Measurements from ENCODE around the gene CLOCK.

The CLOCK gene

DNA sequence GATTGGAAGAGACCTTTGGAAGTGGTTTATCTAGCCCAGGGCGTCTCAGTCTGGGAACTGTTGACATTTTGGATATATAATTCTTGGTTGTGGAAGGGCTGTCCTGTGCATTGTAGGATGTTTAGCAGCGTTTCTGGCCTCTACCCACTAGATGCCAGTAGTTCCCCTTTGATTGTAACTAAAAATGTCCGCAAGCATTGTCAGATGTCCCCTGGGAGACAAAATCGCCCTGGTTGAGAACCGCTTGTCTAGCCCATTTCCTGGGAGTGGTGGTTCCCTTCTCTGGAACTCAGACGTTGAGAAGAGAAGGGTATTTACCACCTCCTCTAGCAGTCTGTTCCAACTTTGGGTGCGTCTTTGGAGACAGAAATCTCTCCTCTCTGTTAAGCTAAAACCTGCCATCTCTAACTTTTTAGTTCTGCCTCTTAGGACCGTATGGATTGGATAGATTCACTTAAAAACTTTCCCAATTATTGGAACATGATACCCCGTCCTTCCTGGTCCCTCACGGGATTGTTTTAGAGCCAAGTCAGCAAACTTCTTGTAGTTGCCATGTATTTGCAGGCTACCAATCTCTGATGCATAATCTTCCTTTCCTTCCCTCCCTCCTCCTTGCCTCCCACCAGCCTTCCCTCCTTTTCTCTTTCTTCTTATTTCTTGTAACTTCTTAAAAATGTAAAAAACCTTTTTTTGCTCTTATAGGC is 137.1 kb downstream of the CLOCK start:
- H3K9me3 ChIP-seq (replicated peaks in 1 of 11): no peaks in the 10 kb centered on the region
- H4K20me1 ChIP-seq: peaks cover 97 to 100% (median 100%) of the 10 kb centered on the region in 11 experiments
- H3K36me3 ChIP-seq: peaks cover 77 to 93% (median 80%) of the 10 kb centered on the region in 11 experiments
- peak overlapping the region; percentile 55 to 85 (median 72) for H3K4me2 ChIP-seq
- TF ChIP-seq Cebpa-rat (IDR thresholded peaks at IDR 0.05): no peak
- peak overlapping the region in 9 of 11 experiments; percentile 1 to 59 (median 31); a peak in 15 of 22 replicates for H3K27ac ChIP-seq
- H3K4me3 ChIP-seq: peak overlapping the region in 1 of 10 experiments; percentile 5; a peak in 2 of 20 replicates
- peak overlapping the region in 8 of 11 experiments; percentile 1 to 52 (median 14); a peak in 5 of 22 replicates for H3K9ac ChIP-seq
- H3K27me3 ChIP-seq: no peaks in the 10 kb centered on the region
- peaks cover 34 to 62% (median 40%) of the 10 kb centered on the region in 10 experiments for H3K4me1 ChIP-seq

GRCh38 chr4:55407764-55408163 is 138.9 kb downstream of the CLOCK start:
- no peak for TF ChIP-seq Cebpa-rat (IDR thresholded peaks at IDR 0.05)
- H3K4me3 ChIP-seq: no peak overlapping the region
- H3K9me3 ChIP-seq (replicated peaks in 1 of 11): no peaks in the 10 kb centered on the region
- H3K9ac ChIP-seq: peak overlapping the region in 2 of 11 experiments; percentile 37 to 46; a peak in 2 of 22 replicates
- no peaks in the 10 kb centered on the region for H3K27me3 ChIP-seq
- H3K4me1 ChIP-seq: peaks cover 35 to 75% (median 40%) of the 10 kb centered on the region in 10 experiments
- H3K27ac ChIP-seq: no peak overlapping the region
- H3K36me3 ChIP-seq: peaks cover 73 to 93% (median 81%) of the 10 kb centered on the region in 11 experiments
- H4K20me1 ChIP-seq: peaks cover 97 to 100% (median 100%) of the 10 kb centered on the region in 11 experiments
- peak overlapping the region in 9 of 11 experiments; percentile 38 to 85 (median 72); a peak in 16 of 22 replicates for H3K4me2 ChIP-seq

GRCh38 chr4:55407119-55407518 is 139.6 kb downstream of the CLOCK start:
- peaks cover 35 to 80% (median 40%) of the 10 kb centered on the region in 10 experiments for H3K4me1 ChIP-seq
- no peaks in the 10 kb centered on the region for H3K9me3 ChIP-seq (replicated peaks in 1 of 11)
- peaks cover 96 to 100% (median 99%) of the 10 kb centered on the region in 11 experiments for H4K20me1 ChIP-seq
- H3K4me2 ChIP-seq: peak overlapping the region in 4 of 11 experiments; percentile 72 to 85 (median 78); a peak in 8 of 22 replicates
- H3K27me3 ChIP-seq: no peaks in the 10 kb centered on the region
- no peak overlapping the region; a peak in 1 of 22 replicates for H3K9ac ChIP-seq
- H3K4me3 ChIP-seq: no peak overlapping the region
- H3K27ac ChIP-seq: no peak overlapping the region
- TF ChIP-seq Cebpa-rat (IDR thresholded peaks at IDR 0.05): no peak
- peaks cover 67 to 91% (median 76%) of the 10 kb centered on the region in 11 experiments for H3K36me3 ChIP-seq

DNA sequence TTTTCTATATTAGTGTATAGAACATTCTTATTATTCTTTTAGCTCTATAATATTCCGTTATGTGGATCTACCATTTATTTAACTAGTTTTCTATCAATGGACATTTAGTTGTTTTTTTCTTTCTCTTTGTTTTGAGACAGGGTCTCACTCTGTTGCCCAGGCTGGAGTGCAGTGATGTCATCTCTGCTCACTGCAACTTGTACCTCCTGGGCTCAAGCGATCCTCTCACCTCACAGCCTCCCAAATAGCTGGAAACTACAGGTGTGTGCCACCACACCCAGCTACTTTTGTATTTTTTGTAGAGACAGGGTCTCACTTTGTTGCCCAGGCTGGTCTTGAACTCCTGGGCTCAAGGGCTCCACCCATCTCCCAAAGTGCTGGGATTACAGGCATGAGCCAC is 140.2 kb downstream of the CLOCK start:
- H3K9me3 ChIP-seq (replicated peaks in 1 of 11): no peaks in the 10 kb centered on the region
- no peak overlapping the region; a peak in 1 of 22 replicates for H3K9ac ChIP-seq
- H3K4me2 ChIP-seq: peak overlapping the region in 5 of 11 experiments; percentile 6 to 85 (median 77); a peak in 8 of 22 replicates
- peaks cover 65 to 90% (median 76%) of the 10 kb centered on the region in 11 experiments for H3K36me3 ChIP-seq
- no peak overlapping the region for H3K27ac ChIP-seq
- no peaks in the 10 kb centered on the region for H3K27me3 ChIP-seq
- no peak overlapping the region for H3K4me3 ChIP-seq
- peaks cover 35 to 83% (median 40%) of the 10 kb centered on the region in 10 experiments for H3K4me1 ChIP-seq
- peaks cover 94 to 100% (median 98%) of the 10 kb centered on the region in 11 experiments for H4K20me1 ChIP-seq
- no peak for TF ChIP-seq Cebpa-rat (IDR thresholded peaks at IDR 0.05)

GRCh38 chr4:55405073-55405472 is 141.6 kb downstream of the CLOCK start:
- H3K36me3 ChIP-seq: peaks cover 62 to 88% (median 76%) of the 10 kb centered on the region in 11 experiments

GRCh38 chr4:55399581-55399980 is 147.1 kb downstream of the CLOCK start:
- Histone ChIP-seq H4K20me1 (peaks cover 70 to 86% (median 80%) of the 10 kb centered on the region in 11 experiments), H3K4me1 (peaks cover 23 to 54% (median 33%) of the 10 kb centered on the region in 10 experiments), H3K9ac (peak overlapping the region in 3 of 11 experiments; percentile 96 to 99 (median 98); a peak in 5 of 22 replicates), H3K4me2 (peak overlapping the region; percentile 92 to 99 (median 95)), H3K27ac (peak overlapping the region in 4 of 11 experiments; percentile 20 to 99 (median 96); a peak in 5 of 22 replicates), H3K9me3 (replicated peaks in 1 of 11) (no peaks in the 10 kb centered on the region), H3K36me3 (peaks cover 33 to 73% (median 62%) of the 10 kb centered on the region in 11 experiments), H3K27me3 (no peaks in the 10 kb centered on the region), H3K4me3 (peak overlapping the region in 8 of 10 experiments; percentile 40 to 100 (median 94); a peak in 13 of 20 replicates)
- TF ChIP-seq Cebpa-rat (IDR thresholded peaks at IDR 0.05): no peak

More at GRCh38 chr4:55405073-55405472, 141.6 kb downstream of the CLOCK start:
- no peak for TF ChIP-seq Cebpa-rat (IDR thresholded peaks at IDR 0.05)
- H3K4me1 ChIP-seq: peaks cover 31 to 90% (median 39%) of the 10 kb centered on the region in 10 experiments
- no peaks in the 10 kb centered on the region for H3K27me3 ChIP-seq
- peak overlapping the region in 2 of 11 experiments; percentile 17 to 77; a peak in 3 of 22 replicates for H3K4me2 ChIP-seq
- no peak overlapping the region for H3K9ac ChIP-seq
- peaks cover 92 to 99% (median 96%) of the 10 kb centered on the region in 11 experiments for H4K20me1 ChIP-seq
- H3K4me3 ChIP-seq: no peak overlapping the region
- no peak overlapping the region for H3K27ac ChIP-seq
- no peaks in the 10 kb centered on the region for H3K9me3 ChIP-seq (replicated peaks in 1 of 11)

DNA sequence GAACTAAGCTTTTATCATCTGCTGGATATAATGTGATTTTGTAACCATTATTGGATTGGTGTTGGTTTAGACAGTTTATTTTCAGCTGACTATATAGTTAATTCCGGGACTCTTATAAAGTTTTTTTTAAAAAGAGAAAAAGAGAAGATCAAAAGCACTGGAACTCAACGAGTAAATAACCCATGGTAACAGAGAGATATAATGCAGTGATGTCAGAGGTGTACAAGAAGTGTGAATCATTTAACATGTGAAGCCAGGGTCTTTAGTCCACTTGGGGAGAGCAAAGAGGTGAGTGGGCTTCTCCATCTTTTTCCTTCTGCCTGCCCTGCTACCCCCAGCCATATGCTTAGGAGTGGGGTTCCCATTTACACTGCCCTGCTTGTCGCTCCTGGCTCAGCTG is 147.7 kb downstream of the CLOCK start:
- H3K9me3 ChIP-seq (replicated peaks in 1 of 11): no peaks in the 10 kb centered on the region
- peak overlapping the region in 8 of 11 experiments; percentile 47 to 99 (median 97); a peak in 14 of 22 replicates for H3K9ac ChIP-seq
- H3K4me2 ChIP-seq: peak overlapping the region; percentile 92 to 99 (median 95)
- H3K27me3 ChIP-seq: no peaks in the 10 kb centered on the region
- H3K4me3 ChIP-seq: peak overlapping the region in 9 of 10 experiments; percentile 91 to 100 (median 94); a peak in 17 of 20 replicates
- peaks cover 63 to 80% (median 74%) of the 10 kb centered on the region in 11 experiments for H4K20me1 ChIP-seq
- peaks cover 23 to 48% (median 34%) of the 10 kb centered on the region in 10 experiments for H3K4me1 ChIP-seq
- H3K36me3 ChIP-seq: peaks cover 27 to 67% (median 56%) of the 10 kb centered on the region in 11 experiments
- H3K27ac ChIP-seq: peak overlapping the region in 6 of 11 experiments; percentile 95 to 99 (median 98); a peak in 12 of 22 replicates
- TF ChIP-seq Cebpa-rat (IDR thresholded peaks at IDR 0.05): no peak

- Histone ChIP-seq H3K9me3 (replicated peaks in 1 of 11) (no peaks in the 10 kb centered on the region), H3K27ac (peak overlapping the region; percentile 94 to 99 (median 96); a peak in 20 of 22 replicates), H3K4me1 (peaks cover 26 to 45% (median 37%) of the 10 kb centered on the region in 10 experiments), H3K27me3 (no peaks in the 10 kb centered on the region), H4K20me1 (peaks cover 58 to 75% (median 69%) of the 10 kb centered on the region in 11 experiments), H3K36me3 (peaks cover 22 to 62% (median 51%) of the 10 kb centered on the region in 11 experiments; a peak in 20 of 22 replicates), H3K9ac (peak overlapping the region; percentile 95 to 99 (median 97)), H3K4me2 (peak overlapping the region; percentile 92 to 99 (median 95)), H3K4me3 (peak overlapping the region; percentile 88 to 100 (median 94))
- no peak for TF ChIP-seq Cebpa-rat (IDR thresholded peaks at IDR 0.05)
These were observed 148.2 kb downstream of the CLOCK start for GRCh38 chr4:55398461-55398860.

Measured in BLaER1 treated with 17β-estradiol and CSF1 and Interleukin-3, amounts not matched to agents 10 nM and 100 nM (cell line).